Measurements from ENCODE around the gene ODAD3.

DNA sequence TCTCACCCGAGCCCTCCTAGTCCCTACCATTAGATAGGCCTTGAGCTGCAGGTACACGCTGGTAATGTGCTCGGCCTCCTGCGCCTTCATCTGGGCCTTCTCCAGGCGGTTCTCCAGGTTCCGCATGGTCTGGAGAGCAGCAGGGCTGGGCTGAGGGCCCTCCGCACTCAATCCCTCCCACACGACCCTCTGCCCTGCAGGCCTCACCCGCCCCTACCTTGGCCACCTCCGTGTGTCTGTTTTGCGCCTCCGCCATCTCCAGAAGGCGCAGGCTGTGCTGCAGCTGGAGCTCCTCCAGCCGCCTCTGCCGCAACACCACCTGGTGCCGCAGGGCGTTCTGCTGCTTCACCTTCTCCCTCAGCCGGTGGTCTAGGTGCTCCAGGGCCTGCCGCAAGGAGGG lies 8.3 kb downstream of the ODAD3 start:
- TF ChIP-seq POLR2AphosphoS5 (IDR thresholded peaks at IDR 0.05; ENCODE audit: low read depth, low read length) (no peak), TAF1 (IDR thresholded peaks at IDR 0.05; ENCODE audit: borderline replicate concordance, insufficient read depth, low read length) (no peak), REST (IDR thresholded peaks at IDR 0.05; ENCODE audit: insufficient read depth in 1 of 2, low read depth in 2 of 2, low read length in 2 of 2) (no peak), SIN3A (IDR thresholded peaks at IDR 0.05; ENCODE audit: borderline replicate concordance, insufficient read depth, low read length) (no peak), FOXP2 (optimal IDR thresholded peaks at IDR 0.05; ENCODE audit: borderline replicate concordance, extremely low read depth, extremely low read length, insufficient read depth) (no peak)
